Mesendoderm (in vitro differentiated cells): ENCODE results near the gene AGAP1.

Experiments used
- DNase-seq: peaks from one replicate; pipeline ENCODE4 v3.0.0; 2013
- H2AK5ac ChIP-seq: 2 replicates; pipeline ENCODE4 v1.6.1; 2013; ENCODE audit warnings: low read length, inconsistent platforms
- H2BK120ac ChIP-seq: 2 replicates; pipeline ENCODE4 v1.6.1; 2013; ENCODE audit warnings: low read depth, mild to moderate bottlenecking, low read length, moderate library complexity, mixed read lengths
- H2BK15ac ChIP-seq: replicated peaks from 2 replicates; pipeline ENCODE4 v1.6.1; 2013; ENCODE audit warnings: low read depth, mild to moderate bottlenecking, moderate library complexity
- H2BK5ac ChIP-seq: 2 replicates; pipeline ENCODE4 v1.6.1; 2013; ENCODE audit warnings: low read length, inconsistent platforms
- H3K18ac ChIP-seq: 2 replicates; pipeline ENCODE4 v1.6.1; 2013; ENCODE audit warnings: mild to moderate bottlenecking, low read length, mixed read lengths
- H3K23ac ChIP-seq: one replicate; pipeline ENCODE4 v1.6.1; 2013; ENCODE audit warnings: low read length
- H3K27ac ChIP-seq: 2 replicates; pipeline ENCODE4 v1.5.1; 2013; ENCODE audit warnings: low read depth, mild to moderate bottlenecking, inconsistent platforms, low read length, moderate library complexity
- H3K27me3 ChIP-seq: 2 replicates; pipeline ENCODE4 v1.6.1; 2013; ENCODE audit warnings: low read length, control low read depth, mild to moderate bottlenecking, inconsistent platforms; ENCODE audit not compliant: insufficient read depth, poor library complexity
- H3K36me3 ChIP-seq: 2 replicates; pipeline ENCODE4 v1.6.1; 2013; ENCODE audit warnings: low read length, inconsistent platforms; ENCODE audit not compliant: control insufficient read depth, insufficient read depth
- H3K4ac ChIP-seq: one replicate; pipeline ENCODE4 v1.6.1; 2013; ENCODE audit warnings: low read depth, mild to moderate bottlenecking, low read length, moderate library complexity
- H3K4me1 ChIP-seq: 2 replicates; pipeline ENCODE4 v1.6.1; 2013; ENCODE audit warnings: low read depth, low read length, inconsistent platforms; ENCODE audit not compliant: control insufficient read depth
- H3K4me2 ChIP-seq: 2 replicates; pipeline ENCODE4 v1.6.1; 2013; ENCODE audit warnings: low read length
- H3K4me3 ChIP-seq: 2 replicates; pipeline ENCODE4 v1.5.1; 2013; ENCODE audit warnings: mild to moderate bottlenecking, low read length
- H3K56ac ChIP-seq: one replicate; pipeline ENCODE4 v1.6.1; 2013; ENCODE audit warnings: low read length
- H3K79me1 ChIP-seq: 2 replicates; pipeline ENCODE4 v1.6.1; 2013; ENCODE audit warnings: low read length, inconsistent platforms
- H3K79me2 ChIP-seq: 2 replicates; pipeline ENCODE4 v1.6.1; 2013; ENCODE audit warnings: mild to moderate bottlenecking, low read length; ENCODE audit not compliant: control insufficient read depth, insufficient read depth
- H3K9ac ChIP-seq: 2 replicates; pipeline ENCODE4 v1.6.1; 2013; ENCODE audit warnings: low read length, inconsistent platforms
- H4K5ac ChIP-seq: one replicate; pipeline ENCODE4 v1.6.1; 2013; ENCODE audit warnings: low read length
- H4K8ac ChIP-seq: one replicate; pipeline ENCODE4 v1.6.1; 2013; ENCODE audit warnings: low read depth, mild to moderate bottlenecking, control low read depth, low read length, moderate library complexity
- WGBS: extraction: QIAGEN DNeasy Blood & Tissue Kit; methylation state at CpG from one replicate; pipeline ENCODE4 v1.1.7; 2013; ENCODE audit warnings: low lambda C conversion rate, missing lambda C conversion rate; ENCODE audit not compliant: insufficient coverage; ENCODE audit errors: extremely low coverage; 5-methylcytosine and 5-hydroxymethylcytosine counted together

AGAP1 gene

DNA sequence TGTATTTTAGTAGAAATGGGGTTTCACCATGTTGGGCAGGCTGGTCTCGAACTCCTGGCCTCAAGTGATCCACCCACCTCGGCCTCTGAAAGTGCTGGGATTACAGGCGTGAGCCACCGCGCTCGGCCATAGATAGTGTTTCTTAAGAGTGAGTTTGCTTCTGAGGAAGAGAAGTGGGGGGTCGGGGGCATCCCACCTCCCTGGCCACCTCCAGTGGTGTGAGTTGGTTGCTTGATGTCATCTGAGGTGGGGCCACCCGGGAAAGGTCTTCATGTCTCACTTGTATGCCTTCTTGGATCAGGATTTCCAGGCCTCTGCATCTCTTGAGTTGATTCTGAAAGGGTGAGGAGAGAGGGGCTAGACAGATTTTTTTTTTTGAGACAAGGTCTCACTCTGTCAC, 57.1 kb downstream of the AGAP1 start:
- H3K36me3 ChIP-seq: no peaks in the 10 kb centered on the region
- no peak overlapping the region for H3K23ac ChIP-seq
- DNase-seq: no peak
- no peak overlapping the region for H4K5ac ChIP-seq
- H2AK5ac ChIP-seq: no peak overlapping the region
- H3K4ac ChIP-seq: no peak overlapping the region
- peaks cover 48% of the 10 kb centered on the region for H3K79me2 ChIP-seq
- H3K56ac ChIP-seq: no peak overlapping the region
- no peak overlapping the region for H2BK15ac ChIP-seq
- H3K4me2 ChIP-seq: no peak overlapping the region
- H3K27me3 ChIP-seq: no peaks in the 10 kb centered on the region
- H4K8ac ChIP-seq: no peak overlapping the region
- H3K27ac ChIP-seq: no peak overlapping the region
- H3K18ac ChIP-seq: no peak overlapping the region
- WGBS: no CpG with 5 or more reads among the region's 8 CpGs
- H3K9ac ChIP-seq: no peak overlapping the region
- H3K4me3 ChIP-seq: no peak overlapping the region
- no peaks in the 10 kb centered on the region for H3K4me1 ChIP-seq
- no peak overlapping the region for H2BK120ac ChIP-seq
- H3K79me1 ChIP-seq: peaks cover 28% of the 10 kb centered on the region
- H2BK5ac ChIP-seq: no peak overlapping the region

DNA sequence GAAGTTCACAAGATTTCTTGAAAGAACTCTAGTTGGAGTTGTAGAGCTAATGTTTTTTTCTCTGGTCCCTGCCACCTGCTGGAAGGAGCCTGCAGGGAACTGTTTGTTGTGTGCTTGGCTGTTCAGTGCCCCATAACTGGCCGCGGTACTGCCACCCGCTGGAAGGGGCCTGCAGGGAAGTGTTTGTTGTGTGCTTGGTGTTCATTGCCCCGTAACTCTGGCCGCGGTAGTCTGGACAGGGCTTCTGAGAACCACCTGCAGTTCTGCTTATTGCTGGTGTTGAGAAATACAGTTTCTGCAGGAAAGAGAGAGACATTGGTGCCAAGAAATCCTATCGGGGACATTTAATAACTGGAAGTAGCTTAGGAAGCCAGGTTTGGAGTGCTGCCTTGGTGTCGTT, 58.1 kb downstream of the AGAP1 start:
- Histone ChIP-seq H3K56ac (no peak overlapping the region), H3K4ac (no peak overlapping the region), H4K8ac (no peak overlapping the region), H3K23ac (no peak overlapping the region), H2AK5ac (no peak overlapping the region), H3K4me2 (no peak overlapping the region), H3K79me1 (peaks cover 29% of the 10 kb centered on the region), H2BK15ac (no peak overlapping the region), H3K9ac (no peak overlapping the region), H2BK120ac (no peak overlapping the region), H3K4me1 (no peaks in the 10 kb centered on the region), H3K18ac (no peak overlapping the region), H3K79me2 (peaks cover 41% of the 10 kb centered on the region), H4K5ac (no peak overlapping the region), H3K36me3 (no peaks in the 10 kb centered on the region), H3K27me3 (no peaks in the 10 kb centered on the region), H3K4me3 (no peak overlapping the region), H2BK5ac (no peak overlapping the region), H3K27ac (no peak overlapping the region)
- no CpG with 5 or more reads among the region's 8 CpGs for WGBS
- peak; percentile 85 for DNase-seq

DNA sequence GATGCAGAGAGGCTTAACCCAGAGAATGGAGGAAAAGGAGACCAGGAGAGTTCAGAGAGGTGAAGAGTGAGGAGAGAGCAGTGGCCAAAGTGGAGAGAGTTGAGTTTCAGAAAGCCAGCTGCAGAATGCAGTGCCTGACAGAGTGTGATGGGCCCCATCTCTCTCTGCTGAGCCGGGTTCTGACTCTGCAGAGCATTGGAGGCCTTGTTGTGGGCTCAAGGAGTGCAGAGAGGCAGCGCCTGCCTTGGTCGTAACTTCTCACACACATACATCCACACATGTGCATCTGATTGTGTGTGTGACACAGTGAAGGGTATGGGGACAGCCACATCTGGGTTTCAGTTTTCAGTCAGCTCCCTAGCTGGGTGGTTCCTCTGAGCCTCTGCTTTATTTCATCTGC, 58.8 kb downstream of the AGAP1 start:
- WGBS: no CpG with 5 or more reads among the region's 3 CpGs
- no peak overlapping the region for H3K9ac ChIP-seq
- H4K5ac ChIP-seq: no peak overlapping the region
- H3K18ac ChIP-seq: no peak overlapping the region
- DNase-seq: no peak
- H2BK5ac ChIP-seq: no peak overlapping the region
- no peak overlapping the region for H3K4me3 ChIP-seq
- H3K36me3 ChIP-seq: no peaks in the 10 kb centered on the region
- no peak overlapping the region for H2BK15ac ChIP-seq
- H2BK120ac ChIP-seq: no peak overlapping the region
- no peak overlapping the region for H2AK5ac ChIP-seq
- no peak overlapping the region for H3K4me2 ChIP-seq
- H3K4me1 ChIP-seq: no peaks in the 10 kb centered on the region
- H3K56ac ChIP-seq: peak overlapping the region; percentile 25
- no peaks in the 10 kb centered on the region for H3K27me3 ChIP-seq
- H3K27ac ChIP-seq: no peak overlapping the region
- peak overlapping the region; percentile 66 for H3K23ac ChIP-seq
- peaks cover 34% of the 10 kb centered on the region for H3K79me1 ChIP-seq
- H3K79me2 ChIP-seq: peaks cover 46% of the 10 kb centered on the region
- H4K8ac ChIP-seq: no peak overlapping the region
- H3K4ac ChIP-seq: no peak overlapping the region

DNA sequence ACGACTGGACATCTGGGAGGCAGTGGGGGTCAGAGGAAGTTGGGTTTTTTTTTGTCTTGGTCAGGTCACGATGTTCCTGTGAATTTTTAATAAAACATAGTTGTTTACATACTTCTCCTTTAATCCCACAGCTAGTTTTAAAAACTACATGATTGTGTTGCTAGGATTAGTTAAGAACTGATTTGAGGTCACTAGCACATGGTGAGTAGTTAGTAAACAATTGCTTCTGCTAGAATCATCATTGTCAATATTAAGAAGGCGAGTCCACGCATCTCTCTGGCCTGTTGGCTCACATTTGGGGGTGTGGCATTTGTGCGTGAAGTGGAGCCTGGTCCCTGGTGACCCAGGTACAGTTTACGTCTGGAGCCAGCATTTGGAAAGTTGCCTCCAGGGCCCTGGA, 59.4 kb downstream of the AGAP1 start:
- Histone ChIP-seq H4K8ac (no peak overlapping the region), H3K79me1 (peaks cover 38% of the 10 kb centered on the region), H3K4me3 (no peak overlapping the region), H3K79me2 (peaks cover 47% of the 10 kb centered on the region), H3K27ac (no peak overlapping the region), H3K56ac (no peak overlapping the region), H3K9ac (no peak overlapping the region), H3K18ac (no peak overlapping the region), H3K4me2 (no peak overlapping the region), H3K23ac (no peak overlapping the region), H3K36me3 (no peaks in the 10 kb centered on the region), H3K4ac (no peak overlapping the region), H2BK15ac (no peak overlapping the region), H2BK5ac (no peak overlapping the region), H2AK5ac (no peak overlapping the region), H2BK120ac (no peak overlapping the region), H3K4me1 (no peaks in the 10 kb centered on the region), H4K5ac (no peak overlapping the region), H3K27me3 (no peaks in the 10 kb centered on the region)
- WGBS: no CpG with 5 or more reads among the region's 6 CpGs
- no peak for DNase-seq

- Histone ChIP-seq H3K4me2 (no peak overlapping the region), H2BK120ac (no peak overlapping the region), H4K5ac (no peak overlapping the region), H3K18ac (no peak overlapping the region), H3K36me3 (no peaks in the 10 kb centered on the region), H2AK5ac (no peak overlapping the region), H3K4ac (no peak overlapping the region), H2BK5ac (no peak overlapping the region), H3K27ac (no peak overlapping the region), H3K23ac (no peak overlapping the region), H3K27me3 (no peaks in the 10 kb centered on the region), H3K56ac (no peak overlapping the region), H3K4me3 (no peak overlapping the region), H3K79me1 (peaks cover 40% of the 10 kb centered on the region), H4K8ac (no peak overlapping the region), H3K4me1 (no peaks in the 10 kb centered on the region), H3K79me2 (peaks cover 50% of the 10 kb centered on the region), H3K9ac (no peak overlapping the region), H2BK15ac (no peak overlapping the region)
- no peak for DNase-seq
- WGBS: no CpG with 5 or more reads among the region's 13 CpGs
These were observed 59.9 kb downstream of the AGAP1 start for GRCh38 chr2:235553696-235554100.

DNA sequence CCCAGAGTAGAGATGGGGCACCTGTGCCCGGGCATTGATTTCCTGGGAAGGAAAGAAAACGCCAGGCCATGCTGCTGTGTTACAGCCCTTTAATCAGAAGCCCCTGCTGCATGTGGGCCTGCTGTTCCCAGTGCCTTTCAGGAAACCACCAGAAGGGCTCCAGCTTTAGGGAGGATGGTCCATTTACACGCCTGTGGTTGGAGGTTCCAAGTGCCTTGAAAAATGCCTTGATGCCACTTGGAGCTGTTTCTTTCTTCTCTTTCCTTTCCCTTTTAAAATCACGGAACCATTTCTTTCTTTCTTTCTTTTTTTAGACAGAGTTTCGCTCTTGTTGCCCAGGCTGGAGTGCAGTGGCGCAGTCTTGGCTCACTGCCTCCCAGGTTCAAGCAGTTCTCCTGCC, 60.5 kb downstream of the AGAP1 start:
- no peak for DNase-seq
- H3K36me3 ChIP-seq: no peaks in the 10 kb centered on the region
- H3K18ac ChIP-seq: no peak overlapping the region
- no peaks in the 10 kb centered on the region for H3K27me3 ChIP-seq
- no peak overlapping the region for H2AK5ac ChIP-seq
- no peak overlapping the region for H2BK5ac ChIP-seq
- H3K27ac ChIP-seq: no peak overlapping the region
- H3K4me3 ChIP-seq: no peak overlapping the region
- H3K79me2 ChIP-seq: peaks cover 56% of the 10 kb centered on the region
- H2BK120ac ChIP-seq: no peak overlapping the region
- H3K4me1 ChIP-seq: no peaks in the 10 kb centered on the region
- H2BK15ac ChIP-seq: no peak overlapping the region
- H3K56ac ChIP-seq: no peak overlapping the region
- H3K4me2 ChIP-seq: no peak overlapping the region
- no peak overlapping the region for H4K8ac ChIP-seq
- H3K23ac ChIP-seq: no peak overlapping the region
- no CpG with 5 or more reads among the region's 6 CpGs for WGBS
- no peak overlapping the region for H4K5ac ChIP-seq
- no peak overlapping the region for H3K9ac ChIP-seq
- H3K79me1 ChIP-seq: peaks cover 38% of the 10 kb centered on the region
- no peak overlapping the region for H3K4ac ChIP-seq
